22Rv1 (cell line): ENCODE measurements around the gene FAAP20.

Source experiments
- ZFX ChIP-seq: fragments of 450-650 bp; IDR thresholded peaks from 2 replicates; pipeline ENCODE4 v1.6.1; 2017; ENCODE audit warnings: antibody characterized with exemption, borderline replicate concordance
- TF ChIP-seq, protein P1 (sequence below): fragments of 450-650 bp; IDR thresholded peaks from 2 replicates; pipeline ENCODE4 v1.5.1; 2017; ENCODE audit warnings: mild to moderate bottlenecking

DNA sequence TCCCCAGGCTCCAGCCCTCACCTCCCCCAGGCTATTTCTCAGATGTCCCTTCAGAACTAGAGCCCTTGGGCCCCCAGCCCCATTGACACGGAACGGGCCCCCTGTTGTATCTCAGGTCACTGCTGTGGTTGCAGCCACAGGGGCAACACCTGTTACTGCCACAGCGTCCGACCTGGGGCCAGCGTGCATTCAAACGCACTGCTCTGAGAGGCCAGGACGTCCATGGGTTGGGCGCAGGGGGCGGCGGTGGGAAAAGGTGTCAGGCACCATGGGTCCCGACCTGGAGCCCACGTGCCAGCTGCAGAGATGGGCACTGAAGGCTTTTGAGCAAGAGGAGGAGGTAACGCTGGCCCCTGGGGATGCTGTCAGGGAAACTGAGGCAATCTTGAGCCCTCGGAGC lies 13.3 kb downstream of the FAAP20 start:
- TF ChIP-seq, protein P1, sequence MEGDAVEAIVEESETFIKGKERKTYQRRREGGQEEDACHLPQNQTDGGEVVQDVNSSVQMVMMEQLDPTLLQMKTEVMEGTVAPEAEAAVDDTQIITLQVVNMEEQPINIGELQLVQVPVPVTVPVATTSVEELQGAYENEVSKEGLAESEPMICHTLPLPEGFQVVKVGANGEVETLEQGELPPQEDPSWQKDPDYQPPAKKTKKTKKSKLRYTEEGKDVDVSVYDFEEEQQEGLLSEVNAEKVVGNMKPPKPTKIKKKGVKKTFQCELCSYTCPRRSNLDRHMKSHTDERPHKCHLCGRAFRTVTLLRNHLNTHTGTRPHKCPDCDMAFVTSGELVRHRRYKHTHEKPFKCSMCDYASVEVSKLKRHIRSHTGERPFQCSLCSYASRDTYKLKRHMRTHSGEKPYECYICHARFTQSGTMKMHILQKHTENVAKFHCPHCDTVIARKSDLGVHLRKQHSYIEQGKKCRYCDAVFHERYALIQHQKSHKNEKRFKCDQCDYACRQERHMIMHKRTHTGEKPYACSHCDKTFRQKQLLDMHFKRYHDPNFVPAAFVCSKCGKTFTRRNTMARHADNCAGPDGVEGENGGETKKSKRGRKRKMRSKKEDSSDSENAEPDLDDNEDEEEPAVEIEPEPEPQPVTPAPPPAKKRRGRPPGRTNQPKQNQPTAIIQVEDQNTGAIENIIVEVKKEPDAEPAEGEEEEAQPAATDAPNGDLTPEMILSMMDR = no peak
- no peak for TF ChIP-seq ZFX
